HG02588 (cell line): ENCODE measurements around the gene GOLGA8T.
"Not testable (repeated sequence)": the region's sequence is repeated elsewhere in the genome, so short reads cannot be mapped to it uniquely, and the experiment has no call there.

ENCODE experiments used
- ATAC-seq: cut with Tn5 transposase; IDR thresholded peaks from one replicate; pipeline ENCODE4 v1.9.1; 2021; ENCODE audit warnings: mild to moderate bottlenecking, moderate library complexity; ENCODE audit not compliant: unreplicated experiment

GOLGA8T gene

GRCh38 chr15:30134751-30135150 is at the start of gene GOLGA8T:
TSS of gene GOLGA8T (plus strand) at chr15:30135051. CDS start at chr15:30135149, 98 bp downstream.
- ATAC-seq: not testable (repeated sequence)

DNA sequence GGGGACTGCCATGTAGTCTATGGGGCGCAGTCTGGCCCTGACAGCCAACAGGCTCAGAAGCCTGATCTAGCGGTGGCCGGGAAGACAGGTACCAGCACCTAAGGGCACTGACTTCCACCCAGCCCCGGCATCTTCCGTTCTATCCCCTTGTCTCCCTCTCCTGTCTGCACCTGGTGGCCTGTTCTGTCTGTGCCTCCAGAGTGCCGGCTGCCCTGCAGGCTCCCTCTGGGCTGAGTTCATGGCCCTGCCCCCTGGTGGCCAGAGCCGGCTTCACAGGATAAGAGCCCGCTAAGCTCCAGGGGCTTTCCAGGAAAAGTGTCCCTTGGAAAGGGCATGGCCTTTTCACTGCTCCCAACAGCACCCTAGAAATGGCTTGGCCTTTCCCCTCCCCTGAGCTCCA is 37.0 kb upstream of the GOLGA8T start:
- not testable (repeated sequence) for ATAC-seq

- ATAC-seq: not testable (repeated sequence)
Measured at GRCh38 chr15:30102890-30103289, 32.0 kb upstream of the GOLGA8T start.

- not testable (repeated sequence) for ATAC-seq
Measured at GRCh38 chr15:30103941-30104507, 30.8 kb upstream of the GOLGA8T start.

GRCh38 chr15:30110591-30110990 is 24.3 kb upstream of the GOLGA8T start:
- ATAC-seq: not testable (repeated sequence)

GRCh38 chr15:30130066-30130465 is 4.8 kb upstream of the GOLGA8T start:
- ATAC-seq: not testable (repeated sequence)

- not testable (repeated sequence) for ATAC-seq
Measured at GRCh38 chr15:30143246-30143645, 8.4 kb downstream of the GOLGA8T start.

DNA sequence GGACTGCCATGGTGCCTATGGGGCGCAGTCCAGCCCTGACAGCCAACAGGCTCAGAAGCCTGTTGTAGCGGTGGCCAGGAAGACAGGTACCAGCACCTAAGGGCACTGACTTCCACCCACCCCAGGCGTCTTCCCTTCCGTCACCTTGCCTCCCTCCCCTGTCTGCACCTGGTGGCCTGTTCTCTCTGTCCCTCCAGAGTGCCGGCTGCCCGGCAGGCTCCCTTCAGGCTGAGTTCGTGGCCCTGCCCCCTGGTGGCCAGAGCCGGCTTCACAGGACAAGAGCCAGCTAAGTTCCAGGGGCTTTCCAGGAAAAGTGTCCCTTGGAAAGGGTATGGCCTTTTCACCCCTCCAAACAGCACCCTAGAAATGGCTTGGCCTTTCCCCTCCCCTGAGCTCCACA is 15.0 kb downstream of the GOLGA8T start:
- ATAC-seq: not testable (repeated sequence)

- ATAC-seq: not testable (repeated sequence)
Measured at GRCh38 chr15:30162479-30163357, 27.9 kb downstream of the GOLGA8T start.

GRCh38 chr15:30163759-30164158 is 28.9 kb downstream of the GOLGA8T start:
- ATAC-seq: not testable (repeated sequence)

GRCh38 chr15:30164257-30164656 is 29.4 kb downstream of the GOLGA8T start:
- not testable (repeated sequence) for ATAC-seq

- ATAC-seq: not testable (repeated sequence)
Measured at GRCh38 chr15:30167403-30167802, 32.6 kb downstream of the GOLGA8T start.

GRCh38 chr15:30167886-30168285 is 33.0 kb downstream of the GOLGA8T start:
- ATAC-seq: not testable (repeated sequence)

DNA sequence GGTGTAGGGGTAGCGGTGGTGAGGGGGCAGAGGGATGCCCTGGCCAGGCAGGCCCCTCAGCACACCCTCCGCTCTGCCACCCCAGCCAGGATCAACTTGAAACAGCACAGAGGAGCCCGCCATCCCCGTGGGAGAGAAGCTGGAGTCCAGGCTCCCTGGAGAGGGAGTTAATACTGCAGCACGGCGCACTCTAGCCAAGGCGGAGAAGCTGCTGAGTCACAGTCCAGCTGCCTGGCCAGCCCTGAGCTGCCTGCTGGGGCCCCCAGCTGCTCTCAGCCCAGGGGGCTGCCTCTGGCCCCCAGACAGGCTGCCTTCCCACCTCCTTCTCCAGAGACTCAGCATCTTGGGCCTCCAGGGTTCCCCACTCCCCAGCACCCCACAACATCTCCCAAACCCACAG is 36.6 kb downstream of the GOLGA8T start:
- not testable (repeated sequence) for ATAC-seq

DNA sequence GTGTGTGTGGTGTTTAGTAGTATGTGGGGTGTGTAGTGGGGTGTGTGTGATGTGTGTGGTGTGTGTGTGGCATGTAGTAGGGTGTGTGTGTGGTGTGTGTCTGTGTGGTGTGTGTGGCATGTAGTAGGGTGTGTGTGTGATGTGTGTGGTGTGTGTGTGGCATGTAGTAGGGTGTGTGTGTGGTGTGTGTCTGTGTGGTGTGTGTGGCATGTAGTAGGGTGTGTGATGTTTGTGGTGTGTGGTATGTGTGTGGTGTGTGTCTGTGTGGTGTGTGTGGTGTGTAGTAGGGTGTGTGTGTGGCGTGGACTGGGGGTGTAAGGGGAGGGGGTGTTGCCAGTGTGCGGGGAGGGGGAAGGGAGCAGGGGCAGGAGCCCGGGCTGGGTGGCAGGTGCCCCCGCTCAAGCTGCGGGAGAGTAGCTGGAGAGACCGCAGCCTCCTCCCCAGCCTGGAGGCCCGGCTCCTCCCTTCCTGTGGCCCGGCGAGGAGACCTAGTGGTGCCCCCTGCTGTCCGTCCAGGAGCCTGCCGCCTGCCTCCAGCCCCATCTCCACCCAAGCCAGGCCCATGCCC is 38.3 kb downstream of the GOLGA8T start:
- ATAC-seq: peak; percentile 69

GRCh38 chr15:30175291-30175690 is 40.4 kb downstream of the GOLGA8T start:
- ATAC-seq: not testable (repeated sequence)

GRCh38 chr15:30176613-30177012 is 41.8 kb downstream of the GOLGA8T start:
- not testable (repeated sequence) for ATAC-seq

- not testable (repeated sequence) for ATAC-seq
Measured at GRCh38 chr15:30179814-30180213, 45.0 kb downstream of the GOLGA8T start.

GRCh38 chr15:30185495-30185894 is 50.6 kb downstream of the GOLGA8T start:
- ATAC-seq: not testable (repeated sequence)

DNA sequence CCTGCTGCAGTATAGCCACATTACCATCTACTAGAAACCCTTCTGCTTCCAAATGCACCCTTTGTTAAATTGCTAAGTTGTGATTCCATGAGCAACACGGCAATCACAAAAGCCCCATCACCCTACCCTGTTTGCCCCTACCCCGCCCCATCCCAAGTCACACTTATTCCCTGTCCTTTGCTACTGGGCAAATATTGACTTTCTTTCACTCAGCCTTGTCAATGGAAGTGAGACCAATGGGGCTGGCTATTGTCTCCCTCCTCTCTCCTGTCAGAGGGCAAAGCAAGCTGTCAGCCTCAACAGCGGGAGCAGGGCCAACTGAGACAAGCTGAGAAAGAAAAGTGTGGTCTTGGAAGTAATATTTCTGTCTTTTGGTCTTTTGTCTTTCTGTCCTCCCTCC is 52.6 kb downstream of the GOLGA8T start:
- not testable (repeated sequence) for ATAC-seq

- not testable (repeated sequence) for ATAC-seq
Measured at GRCh38 chr15:30189754-30190153, 54.9 kb downstream of the GOLGA8T start.

- ATAC-seq: not testable (repeated sequence)
Measured at GRCh38 chr15:30191143-30191542, 56.3 kb downstream of the GOLGA8T start.
